GM15510 (cell line): Measurements from ENCODE around the gene LHX6.

ENCODE experiments used
- POLR2A ChIP-seq: IDR thresholded peaks from 3 replicates; pipeline ENCODE4 v1.6.1; 2011; ENCODE audit warnings: borderline replicate concordance; ENCODE audit not compliant: insufficient read length; ENCODE audit errors: extremely low read depth

LHX6 gene

GRCh38 chr9:122221183-122221811, 7.5 kb downstream of the LHX6 start:
- TF ChIP-seq POLR2A = no peak

DNA sequence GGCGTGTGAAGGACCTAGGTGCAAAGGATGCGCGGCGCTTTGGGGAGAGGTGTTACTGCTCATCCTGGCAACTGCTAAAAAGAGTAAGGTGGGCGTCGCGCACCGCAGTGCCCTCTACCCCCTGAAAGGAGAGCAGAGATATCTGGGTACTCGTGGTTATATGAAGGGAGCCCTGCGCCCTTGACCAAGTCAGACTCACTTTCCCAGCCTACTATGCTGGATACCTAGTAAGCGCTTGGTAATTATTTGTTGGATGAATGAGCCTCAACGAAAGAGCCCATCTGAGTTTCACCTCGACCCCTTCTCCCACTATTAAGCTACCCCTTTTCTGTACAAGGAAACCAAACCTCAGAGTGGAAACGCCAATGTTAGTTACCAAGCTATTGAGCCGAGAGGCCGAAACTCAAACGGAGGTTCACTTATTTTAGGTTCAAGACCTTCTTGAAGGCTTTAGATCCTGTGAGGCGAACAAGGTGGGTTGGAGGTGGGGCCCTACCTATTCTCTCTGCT, 8.0 kb downstream of the LHX6 start:
- no peak for TF ChIP-seq POLR2A

DNA sequence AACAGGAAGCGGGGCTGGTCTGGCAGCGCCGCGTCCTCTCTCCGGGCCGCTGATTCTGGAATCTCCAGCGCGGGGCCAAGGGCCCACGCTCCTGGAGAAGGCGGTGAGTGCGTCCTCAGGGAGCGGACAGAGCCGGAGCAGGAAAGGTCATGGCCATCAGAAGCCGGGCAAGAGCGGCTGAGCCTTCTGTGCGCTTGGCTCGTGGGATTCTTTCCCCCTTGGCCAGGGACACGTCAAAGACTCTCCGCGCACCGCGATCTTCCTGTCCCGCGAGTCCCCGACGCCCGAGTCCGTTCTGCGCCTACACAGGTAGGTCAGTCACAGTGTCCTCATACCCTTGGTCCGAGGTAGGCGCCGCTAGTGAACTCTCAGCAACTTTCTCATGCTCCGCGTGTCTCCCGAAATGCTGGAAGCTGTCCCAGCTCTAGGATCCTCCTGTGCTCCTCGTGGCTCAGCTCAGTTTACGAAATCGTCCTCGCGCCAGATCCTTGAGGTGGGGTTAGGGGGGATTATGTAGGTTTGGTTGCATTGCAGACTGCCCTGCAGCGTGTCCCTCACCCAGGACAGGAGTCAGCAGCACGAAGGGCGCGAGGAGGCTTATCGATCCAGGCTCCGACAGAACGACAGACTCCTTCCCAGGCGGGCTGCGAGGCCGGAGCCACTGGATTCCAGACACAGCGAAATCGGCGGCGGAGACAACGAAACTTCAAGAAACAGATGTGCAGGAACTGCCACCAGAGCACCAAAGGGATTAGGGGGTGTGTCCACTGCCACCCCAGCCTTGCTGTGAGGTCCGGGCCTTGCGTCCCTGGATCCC, 8.7 kb downstream of the LHX6 start:
- TF ChIP-seq POLR2A = no peak

DNA sequence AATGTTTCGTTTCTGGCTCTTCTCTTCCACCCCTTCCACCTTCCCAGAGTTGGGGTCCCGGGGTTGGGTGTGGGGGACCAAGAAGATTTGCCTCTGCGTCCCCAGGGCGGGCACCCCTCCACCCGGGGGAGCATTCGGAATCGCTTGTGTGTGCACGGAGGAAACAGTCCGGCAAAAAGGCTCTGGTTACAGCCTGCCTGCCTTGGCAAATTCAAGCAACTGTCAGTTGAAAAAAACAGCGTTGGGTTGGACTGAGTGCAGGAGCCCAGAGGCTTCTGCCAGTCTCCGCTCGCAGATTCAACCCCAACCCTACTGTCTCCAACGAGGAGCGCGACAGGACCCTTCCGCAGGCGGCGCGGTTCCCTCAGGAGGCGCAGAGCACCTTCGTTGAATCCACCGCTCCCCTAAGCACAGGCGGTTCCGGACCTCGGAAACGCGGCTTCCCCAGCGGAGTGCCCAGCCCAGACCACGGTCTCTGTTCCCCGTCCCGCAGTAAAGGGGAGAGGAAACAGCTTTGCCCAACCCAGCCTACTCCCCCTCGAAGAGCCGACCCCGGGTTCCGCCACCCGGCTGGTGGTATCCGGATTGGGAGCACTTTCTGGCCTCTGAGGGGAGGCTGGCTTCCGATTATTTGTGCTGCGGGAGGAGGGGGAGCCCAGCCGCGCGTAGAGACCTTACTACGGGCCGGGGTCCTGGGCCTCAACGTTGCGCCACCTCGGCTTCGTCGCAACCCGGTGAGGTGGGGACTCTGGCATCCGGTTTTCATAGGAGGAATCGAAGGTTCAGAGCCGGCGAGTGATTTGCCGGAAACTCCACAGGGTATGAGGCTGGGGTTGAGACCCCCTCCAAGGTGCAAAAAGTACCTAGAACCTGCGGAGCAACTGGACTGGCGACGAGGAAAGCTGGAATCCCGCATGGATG, 9.6 kb downstream of the LHX6 start:
- TF ChIP-seq POLR2A = no peak

- TF ChIP-seq POLR2A = no peak
Observed at GRCh38 chr9:122218071-122218934, 10.5 kb downstream of the LHX6 start.

GRCh38 chr9:122217640-122218039, 11.1 kb downstream of the LHX6 start:
- no peak for TF ChIP-seq POLR2A

DNA sequence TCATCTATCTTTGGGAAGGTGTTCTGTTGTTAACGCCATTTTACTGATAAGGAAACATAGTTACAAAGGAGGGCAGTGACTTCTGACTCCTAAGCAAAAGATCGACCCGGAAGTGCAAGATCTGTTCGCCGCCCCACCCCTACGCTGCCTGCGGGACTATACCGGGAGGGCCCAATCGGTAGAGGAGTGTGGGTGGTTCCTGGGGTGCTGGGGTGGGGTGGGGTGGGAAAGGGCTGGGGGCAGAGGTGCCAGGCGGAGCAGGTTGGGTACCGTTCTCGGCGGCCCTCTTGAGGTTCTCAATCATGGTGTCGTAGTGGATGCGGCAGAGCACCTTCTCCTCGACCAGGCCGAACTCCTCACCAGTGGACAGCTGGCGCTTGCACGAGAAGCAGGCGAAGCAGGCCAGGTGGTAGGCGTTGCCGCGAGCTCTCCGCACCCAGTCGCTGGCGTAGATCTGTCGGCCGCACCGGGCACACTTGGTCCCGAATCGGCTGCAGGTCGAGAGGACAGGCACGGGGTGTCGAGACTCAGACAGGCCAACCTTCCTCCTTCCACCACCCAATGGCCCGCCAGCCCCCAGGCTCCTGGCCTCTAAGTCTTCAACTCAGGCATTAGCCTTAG, 11.8 kb downstream of the LHX6 start:
- no peak for TF ChIP-seq POLR2A

DNA sequence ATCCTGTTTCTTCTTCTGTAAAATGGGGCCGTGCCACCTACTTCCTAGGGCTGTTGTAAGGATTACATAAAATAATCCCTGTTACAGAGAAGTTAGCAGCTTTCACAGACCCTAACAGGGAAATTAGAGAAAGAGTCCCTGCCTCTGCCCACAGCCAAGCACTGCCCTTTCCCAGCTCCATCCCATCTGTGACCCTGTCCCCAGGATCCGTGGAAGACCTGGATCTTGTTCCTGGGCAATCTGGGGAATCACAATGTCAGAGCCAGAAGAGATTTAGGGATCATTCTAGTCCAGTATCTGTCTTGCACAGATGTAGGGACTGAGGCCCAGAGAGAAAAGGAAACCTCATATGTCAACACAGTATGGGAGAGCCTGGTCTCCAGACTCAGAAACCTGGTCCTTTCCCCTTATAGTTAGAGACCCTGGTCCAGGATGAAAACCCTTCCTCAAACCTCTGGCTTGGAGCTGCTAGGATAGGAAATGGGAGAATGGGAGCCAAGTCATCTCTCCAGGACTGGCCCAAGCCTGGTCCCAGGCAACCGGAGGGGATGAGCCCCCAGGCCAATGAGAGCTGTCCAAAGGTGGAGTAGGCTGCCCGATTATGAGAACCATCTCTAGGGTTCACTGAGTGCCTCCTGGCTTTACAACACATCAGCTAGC, 12.5 kb downstream of the LHX6 start:
- TF ChIP-seq POLR2A = no peak

DNA sequence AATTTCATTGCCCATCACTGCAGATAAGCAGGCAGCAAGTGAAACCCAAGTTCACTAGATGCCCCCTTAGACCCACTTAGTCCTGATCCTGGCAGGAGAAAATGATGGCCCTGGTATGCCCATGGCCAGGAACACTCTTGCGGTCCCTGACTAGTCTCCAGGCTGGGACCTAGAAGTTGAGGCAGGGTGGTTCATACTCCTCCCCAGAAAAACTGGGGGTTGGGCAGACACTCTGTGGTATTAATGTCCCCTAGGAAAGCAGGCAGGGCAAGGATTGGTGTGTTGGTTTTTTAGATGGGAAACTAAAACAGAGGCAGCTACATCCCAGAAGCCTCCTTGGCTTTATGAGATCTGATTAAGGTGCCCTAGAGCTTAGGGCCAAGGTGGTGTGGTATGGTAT, 13.1 kb downstream of the LHX6 start:
- no peak for TF ChIP-seq POLR2A

- TF ChIP-seq POLR2A = no peak
Observed at GRCh38 chr9:122214507-122214906, 14.2 kb downstream of the LHX6 start.

DNA sequence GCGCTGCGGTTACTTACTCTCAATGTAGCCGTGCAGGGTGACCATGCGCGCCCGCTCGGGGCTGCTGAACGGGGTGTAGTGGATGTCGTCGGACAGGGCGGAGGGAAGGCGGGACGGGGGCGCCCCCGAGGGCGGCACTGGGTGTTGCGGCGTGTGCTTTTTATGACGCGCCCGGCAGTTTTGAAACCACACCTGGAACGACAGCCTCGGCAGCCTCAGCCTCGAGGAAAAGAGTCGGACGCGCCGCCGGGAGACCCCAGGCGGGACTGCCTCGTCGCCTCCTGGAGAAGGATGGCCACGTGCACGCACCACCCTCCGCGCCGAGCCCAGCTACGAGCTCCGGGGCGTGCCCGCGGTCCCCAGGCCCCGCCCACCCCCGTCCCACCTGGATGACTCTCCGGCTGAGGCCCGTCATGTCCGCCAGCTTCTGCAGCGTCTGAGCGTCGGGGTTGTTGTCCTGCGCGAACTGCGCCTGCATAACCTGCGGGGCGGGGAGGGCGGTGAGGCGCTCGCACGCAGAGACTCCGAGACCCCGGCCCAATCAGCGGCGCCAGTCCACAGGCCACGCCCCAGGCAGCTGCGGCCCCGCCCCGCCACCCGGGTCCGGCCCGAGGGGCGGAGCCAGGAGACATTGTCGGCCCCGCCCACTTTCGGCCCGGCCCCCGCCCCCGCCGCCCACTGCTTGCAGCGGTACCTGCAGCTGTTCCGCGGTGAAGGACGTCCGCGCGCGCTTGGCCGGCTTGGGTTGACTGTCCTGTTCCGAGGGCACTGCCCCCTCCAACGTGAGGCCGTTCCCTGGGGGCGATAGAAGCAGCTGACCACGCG, 15.0 kb downstream of the LHX6 start:
- TF ChIP-seq POLR2A = no peak

GRCh38 chr9:122213102-122213588, 15.6 kb downstream of the LHX6 start:
- TF ChIP-seq POLR2A = no peak
